Tibial artery (tissue), 4 donors: ENCODE measurements around the gene PEMT.

Experiments used
- DNase-seq, 2 donors: peaks; one replicate each; pipeline ENCODE4 v3.0.0-alpha.2; 2019
- H3K27ac ChIP-seq, 2 donors: fragments of 200-600 bp; sonication (generic) in 1 of 2; 1 replicate in 1 of 2; 2 replicates in 1 of 2; pipeline ENCODE4 v1.5.1; 2018 to 2019; ENCODE audit warnings: mild to moderate bottlenecking in 1 of 2
- H3K27me3 ChIP-seq, 2 donors: fragments of 200-600 bp; sonication (generic) in 1 of 2; one replicate each; pipeline versions ENCODE4 v1.5.1 to v1.6.0; 2016 to 2019
- H3K36me3 ChIP-seq, 3 donors: fragments of 200-600 bp; sonication (generic) in 2 of 3; one replicate each; pipeline ENCODE4 v1.5.1; 2016 to 2019; ENCODE audit warnings: mild to moderate bottlenecking in 2 of 3
- H3K4me1 ChIP-seq, 4 donors: fragments of 200-600 bp; sonication (generic) in 2 of 4; 1 replicate in 3 of 4; 2 replicates in 1 of 4; pipeline ENCODE4 v1.5.1; 2016 to 2019
- H3K4me3 ChIP-seq, 2 donors: fragments of 200-600 bp; sonication (generic) in 1 of 2; 1 replicate in 1 of 2; 2 replicates in 1 of 2; pipeline ENCODE4 v1.5.1; 2018 to 2019; ENCODE audit warnings: mild to moderate bottlenecking in 2 of 2
- H3K9me3 ChIP-seq, 3 donors: fragments of 200-600 bp; sonication (generic) in 1 of 3; one replicate each; pipeline ENCODE4 v1.5.1; 2016 to 2019
- CTCF ChIP-seq, 2 experiments: fragments of 200-600 bp in 1 of 2; fragments of 450-650 bp in 1 of 2; IDR thresholded peaks; one replicate each; pipeline ENCODE4 v1.5.1; 2017 to 2019; ENCODE audit warnings: antibody characterized with exemption in 2 of 2, mild to moderate bottlenecking in 1 of 2, moderate library complexity in 1 of 2
- intact Hi-C: fragments of 100-400 bp; cut with DNase I; formaldehyde crosslinking; loops from one replicate; pipeline ENCODE4 v1.15.0; 2023; ENCODE audit warnings: low total_unique reads

PEMT gene

DNA sequence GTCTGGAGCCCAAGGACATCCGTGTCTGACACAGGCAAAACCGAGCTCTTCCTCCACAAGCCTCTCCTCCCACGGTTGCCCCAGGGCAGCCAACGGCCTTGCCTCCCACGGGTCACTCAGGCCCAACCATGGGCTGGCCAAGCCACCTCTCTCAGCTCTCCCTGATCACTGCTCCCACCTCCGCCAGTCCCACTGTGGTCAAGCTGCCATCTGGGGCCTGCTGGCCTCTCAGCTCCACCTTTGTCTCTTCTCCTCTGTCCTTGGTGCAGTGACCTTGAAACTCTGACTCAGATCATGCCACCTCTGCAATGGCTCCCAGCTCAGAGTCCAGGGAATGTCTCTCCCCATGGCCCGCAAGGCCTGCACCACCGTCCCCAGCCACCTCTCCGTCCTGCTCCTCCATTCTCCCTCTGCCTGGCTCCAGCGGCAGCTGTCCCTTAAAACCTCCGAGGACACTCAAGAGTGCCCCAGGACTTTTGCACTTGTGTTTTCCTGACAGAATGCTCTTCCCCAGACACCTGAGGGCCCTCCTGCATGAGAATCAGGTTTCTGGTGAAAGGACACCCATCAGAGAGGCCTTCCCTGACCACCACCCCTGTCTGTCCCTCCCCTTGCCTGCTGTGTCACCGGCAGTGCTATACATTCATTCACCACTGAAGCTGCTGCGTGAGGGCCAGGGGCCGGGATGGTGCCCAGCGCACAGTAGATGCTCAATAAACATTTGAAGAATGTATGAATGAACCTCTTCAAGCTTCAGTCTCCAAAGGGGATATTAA lies 19.3 kb downstream of the PEMT start:
- Histone ChIP-seq H3K4me3 (no peak overlapping the region), H3K36me3 (peaks cover 5 to 27% (median 8%) of the 10 kb centered on the region in 3 donors), H3K27me3 (no peaks in the 10 kb centered on the region), H3K9me3 (no peaks in the 10 kb centered on the region), H3K27ac (no peak overlapping the region), H3K4me1 (peaks cover 7 to 26% (median 14%) of the 10 kb centered on the region in 4 donors)
- intact Hi-C loops: no loop called here
- TF ChIP-seq CTCF (IDR thresholded peaks at IDR 0.05): no peak
- no peak for DNase-seq

- Histone ChIP-seq H3K9me3 (no peaks in the 10 kb centered on the region), H3K27me3 (no peaks in the 10 kb centered on the region), H3K27ac (no peak overlapping the region), H3K4me1 (peaks cover 12 to 38% (median 25%) of the 10 kb centered on the region in 4 donors), H3K36me3 (peaks cover 0 to 16% (median 1%) of the 10 kb centered on the region in 3 donors), H3K4me3 (no peak overlapping the region)
- no peak for TF ChIP-seq CTCF (IDR thresholded peaks at IDR 0.05)
- no peak for DNase-seq
- intact Hi-C loops: no loop called here
These were observed 20.5 kb downstream of the PEMT start for GRCh38 chr17:17570798-17571716.

DNA sequence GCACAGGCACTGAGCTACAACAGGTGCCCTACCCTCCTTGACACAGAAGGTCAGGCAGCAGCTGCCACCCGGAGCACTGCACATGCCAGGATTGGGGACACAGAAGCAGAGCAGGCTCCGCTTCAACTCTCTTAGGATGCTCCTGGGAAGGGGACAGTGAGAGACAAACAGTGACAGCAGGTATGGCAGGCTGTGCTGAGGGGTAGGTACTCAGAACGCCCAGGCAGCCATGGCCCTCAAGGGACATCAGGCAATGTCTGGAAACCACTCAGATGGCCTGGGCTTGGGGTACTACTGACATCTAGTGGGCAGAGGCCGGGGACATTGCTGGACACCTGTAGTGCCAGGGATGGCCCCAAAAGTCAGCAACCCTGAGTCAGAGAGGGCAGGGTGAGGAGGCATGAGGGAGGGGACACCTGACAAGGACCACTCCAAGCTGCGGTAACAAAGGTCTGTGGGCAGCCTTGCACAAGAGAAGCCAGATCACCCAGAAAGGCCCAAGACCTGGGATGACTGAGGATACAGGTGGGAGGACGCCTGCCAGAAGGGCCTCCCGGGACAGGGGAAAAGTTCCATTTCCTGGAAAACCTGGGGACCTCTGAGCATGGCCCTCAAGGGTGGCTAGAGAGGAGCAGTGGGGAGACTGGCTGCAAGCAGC lies 21.2 kb downstream of the PEMT start:
- no peaks in the 10 kb centered on the region for H3K9me3 ChIP-seq
- peaks cover 0 to 8% (median 0%) of the 10 kb centered on the region in 3 donors for H3K36me3 ChIP-seq
- no peaks in the 10 kb centered on the region for H3K27me3 ChIP-seq
- intact Hi-C loops: no loop called here
- H3K4me3 ChIP-seq: no peak overlapping the region
- TF ChIP-seq CTCF (IDR thresholded peaks at IDR 0.05): peak; percentile 40 to 41
- H3K27ac ChIP-seq: no peak overlapping the region
- H3K4me1 ChIP-seq: peaks cover 12 to 45% (median 33%) of the 10 kb centered on the region in 4 donors
- no peak for DNase-seq

GRCh38 chr17:17569691-17570090 lies 21.8 kb downstream of the PEMT start:
- Histone ChIP-seq H3K27me3 (no peaks in the 10 kb centered on the region), H3K36me3 (peaks cover 0 to 2% (median 0%) of the 10 kb centered on the region in 3 donors), H3K4me1 (peaks cover 12 to 51% (median 37%) of the 10 kb centered on the region in 4 donors), H3K4me3 (no peak overlapping the region), H3K27ac (no peak overlapping the region), H3K9me3 (no peaks in the 10 kb centered on the region)
- intact Hi-C loops: loop anchor here (5.0 kb wide), 1 partner anchor 72 kb away; the partner anchor contains the start of gene RASD1
- DNase-seq: no peak
- no peak for TF ChIP-seq CTCF (IDR thresholded peaks at IDR 0.05)

GRCh38 chr17:17568772-17569195 lies 22.7 kb downstream of the PEMT start:
- H3K4me3 ChIP-seq: no peak overlapping the region

More at GRCh38 chr17:17568772-17569195, 22.7 kb downstream of the PEMT start:
- TF ChIP-seq CTCF (IDR thresholded peaks at IDR 0.05): peak; percentile 56
- no peak for DNase-seq
- Histone ChIP-seq H3K4me1 (peaks cover 12 to 52% (median 37%) of the 10 kb centered on the region in 4 donors), H3K27me3 (no peaks in the 10 kb centered on the region), H3K36me3 (no peaks in the 10 kb centered on the region), H3K9me3 (no peaks in the 10 kb centered on the region), H3K27ac (no peak overlapping the region)
- intact Hi-C loops: loop anchor here (5.0 kb wide), 1 partner anchor 71 kb away; the partner anchor contains the start of gene RASD1
